HAP-1 (cell line): ENCODE measurements around the gene CHMP3.
"Not testable (repeated sequence)": the region's sequence is repeated elsewhere in the genome, so short reads cannot be mapped to it uniquely, and the experiment has no call there.

Experiments
- DNase-seq, 2 experiments: peaks; one replicate each; pipeline ENCODE4 v3.0.0-alpha.2; 2016 to 2020; ENCODE audit warnings: low spot score in 2 of 2
- H3K27me3 ChIP-seq: fragments of 250-450 bp; sonication (Bioruptor Pico); 2 replicates; pipeline ENCODE4 v1.5.1; 2020; ENCODE audit warnings: low read depth, mild to moderate bottlenecking, moderate library complexity
- H3K36me3 ChIP-seq: fragments of 250-450 bp; sonication (Bioruptor Pico); replicated peaks from 2 replicates; pipeline ENCODE4 v1.5.1; 2020; ENCODE audit warnings: mild to moderate bottlenecking
- H3K4me1 ChIP-seq: fragments of 250-450 bp; sonication (Bioruptor Pico); 2 replicates; pipeline ENCODE4 v1.5.1; 2020; ENCODE audit warnings: mild to moderate bottlenecking
- H3K4me3 ChIP-seq: fragments of 250-450 bp; sonication (Bioruptor Pico); 2 replicates; pipeline ENCODE4 v1.5.1; 2020; ENCODE audit warnings: mild to moderate bottlenecking, moderate library complexity
- H3K9me3 ChIP-seq: fragments of 250-450 bp; sonication (Bioruptor Pico); 2 replicates; pipeline ENCODE4 v1.5.1; 2020; ENCODE audit warnings: mild to moderate bottlenecking, moderate library complexity
- in situ Hi-C: fragments of 300-500 bp; cut with MboI; formaldehyde crosslinking; loops from 3 replicates; pipeline ENCODE4 v1.14.3; 2020; ENCODE audit warnings: low sequenced_read_pairs, inconsistent platforms, mixed read lengths

Gene CHMP3

DNA sequence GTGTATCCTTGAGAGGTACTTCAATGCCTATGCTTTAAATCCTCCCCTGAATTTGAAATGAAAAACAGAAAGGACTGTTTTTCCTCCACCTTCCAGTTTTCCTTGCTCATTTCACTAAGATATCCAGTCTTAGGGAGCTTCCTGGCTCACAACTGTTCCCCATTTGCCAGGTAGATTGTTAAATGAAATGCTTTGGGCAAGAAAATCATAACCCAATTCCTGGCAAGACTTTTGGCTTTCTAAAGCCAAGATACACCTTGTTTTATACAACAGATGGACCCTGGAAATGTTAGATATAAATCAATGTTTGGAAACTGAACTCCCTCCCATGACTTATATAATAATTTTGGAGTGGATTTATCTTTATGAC lies 3.6 kb upstream of the CHMP3 start:
- H3K27me3 ChIP-seq: no peaks in the 10 kb centered on the region
- in situ Hi-C loops: no loop called here
- H3K36me3 ChIP-seq: no peaks in the 10 kb centered on the region
- no peak for DNase-seq
- H3K4me1 ChIP-seq: peaks cover 8% of the 10 kb centered on the region
- no peak overlapping the region for H3K4me3 ChIP-seq
- no peaks in the 10 kb centered on the region for H3K9me3 ChIP-seq

DNA sequence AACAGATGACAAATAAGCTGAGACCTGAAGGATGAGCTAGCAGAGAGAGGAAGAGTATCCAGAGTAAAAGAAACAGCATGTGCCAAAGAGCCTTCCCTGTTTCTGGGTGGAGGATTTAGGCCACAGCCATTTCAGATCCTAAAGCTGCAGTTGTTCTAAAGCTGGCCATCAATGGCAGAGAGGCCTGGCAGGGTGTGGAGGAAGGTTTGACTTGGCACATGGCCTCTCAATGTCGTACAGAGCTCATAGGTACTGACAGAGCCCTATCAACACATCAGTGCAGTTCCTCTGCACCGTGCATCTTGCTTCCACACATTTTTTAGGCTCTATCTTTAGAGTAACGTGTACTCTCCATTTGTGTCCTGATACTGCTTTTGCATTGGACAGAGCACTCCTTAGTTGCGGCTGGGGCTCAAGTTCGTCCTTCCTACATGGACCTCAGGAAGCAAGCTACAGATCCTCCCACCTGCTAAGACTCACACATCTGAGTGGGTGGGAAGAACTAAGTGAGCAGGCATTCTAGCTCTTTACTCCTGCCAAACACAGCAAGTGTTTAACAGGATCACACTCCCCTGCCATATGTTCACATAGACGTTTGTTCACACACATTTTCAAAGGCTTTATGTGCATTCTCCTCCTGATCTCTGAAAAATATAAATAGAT lies 3.0 kb upstream of the CHMP3 start:
- no peak overlapping the region for H3K4me3 ChIP-seq
- in situ Hi-C loops: no loop called here

GRCh38 chr2:86563650-86564061 lies 413 bp upstream of the CHMP3 start:
- H3K9me3 ChIP-seq: no peaks in the 10 kb centered on the region
- in situ Hi-C loops: no loop called here
- no peaks in the 10 kb centered on the region for H3K27me3 ChIP-seq
- peaks cover 11% of the 10 kb centered on the region for H3K4me1 ChIP-seq
- no peaks in the 10 kb centered on the region for H3K36me3 ChIP-seq
- H3K4me3 ChIP-seq: peak overlapping the region; percentile 77
- no peak for DNase-seq

More for the DNA sequence above, 3.0 kb upstream of the CHMP3 start:
- H3K27me3 ChIP-seq: no peaks in the 10 kb centered on the region
- H3K4me1 ChIP-seq: peaks cover 11% of the 10 kb centered on the region
- DNase-seq: no peak
- H3K36me3 ChIP-seq: no peaks in the 10 kb centered on the region
- no peaks in the 10 kb centered on the region for H3K9me3 ChIP-seq

GRCh38 chr2:86562485-86562921 lies 740 bp downstream of the CHMP3 start:
- in situ Hi-C loops: no loop called here
- Histone ChIP-seq H3K36me3 (no peaks in the 10 kb centered on the region), H3K4me3 (peak overlapping the region; percentile 77), H3K9me3 (no peaks in the 10 kb centered on the region), H3K4me1 (peaks cover 11% of the 10 kb centered on the region), H3K27me3 (no peaks in the 10 kb centered on the region)
- no peak for DNase-seq

- Histone ChIP-seq H3K27me3 (no peaks in the 10 kb centered on the region), H3K9me3 (no peaks in the 10 kb centered on the region; the same call in 1 of the 2 replicates), H3K4me3 (no peak overlapping the region), H3K4me1 (peaks cover 12% of the 10 kb centered on the region), H3K36me3 (no peaks in the 10 kb centered on the region)
- in situ Hi-C loops: no loop called here
- DNase-seq: no peak
These were observed 5.4 kb downstream of the CHMP3 start for GRCh38 chr2:86557836-86558235.

DNA sequence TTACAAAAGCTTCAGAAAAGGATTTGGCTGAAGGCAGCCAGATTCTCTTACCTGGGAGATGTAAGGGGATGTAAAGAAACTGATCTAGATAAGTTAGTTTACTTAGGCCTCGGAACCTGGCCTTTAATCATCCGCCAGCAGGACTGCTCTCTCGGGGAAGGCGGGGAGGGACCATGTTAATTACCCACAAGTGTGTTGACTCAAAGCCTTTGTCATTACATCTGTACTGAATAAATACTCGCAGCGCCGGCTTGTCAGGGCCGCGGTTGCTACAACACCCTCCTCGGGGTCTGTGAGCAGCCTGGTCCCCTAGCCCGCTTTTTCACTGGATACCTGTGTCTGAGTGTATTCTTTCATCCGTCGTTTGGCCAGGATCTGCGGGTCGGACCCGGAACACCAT lies 6.7 kb downstream of the CHMP3 start:
- Histone ChIP-seq H3K4me3 (no peak overlapping the region), H3K4me1 (peaks cover 6% of the 10 kb centered on the region), H3K9me3 (peaks cover 5% of the 10 kb centered on the region; the same call in 1 of the 2 replicates), H3K36me3 (no peaks in the 10 kb centered on the region), H3K27me3 (no peaks in the 10 kb centered on the region)
- in situ Hi-C loops: no loop called here
- peak in 1 of 2 experiments; percentile 32 for DNase-seq

- H3K9me3 ChIP-seq: peaks cover 12% of the 10 kb centered on the region; the same call in 1 of the 2 replicates
- in situ Hi-C loops: no loop called here
- no peaks in the 10 kb centered on the region for H3K36me3 ChIP-seq
These were observed 10.4 kb downstream of the CHMP3 start for GRCh38 chr2:86552889-86553288.

DNA sequence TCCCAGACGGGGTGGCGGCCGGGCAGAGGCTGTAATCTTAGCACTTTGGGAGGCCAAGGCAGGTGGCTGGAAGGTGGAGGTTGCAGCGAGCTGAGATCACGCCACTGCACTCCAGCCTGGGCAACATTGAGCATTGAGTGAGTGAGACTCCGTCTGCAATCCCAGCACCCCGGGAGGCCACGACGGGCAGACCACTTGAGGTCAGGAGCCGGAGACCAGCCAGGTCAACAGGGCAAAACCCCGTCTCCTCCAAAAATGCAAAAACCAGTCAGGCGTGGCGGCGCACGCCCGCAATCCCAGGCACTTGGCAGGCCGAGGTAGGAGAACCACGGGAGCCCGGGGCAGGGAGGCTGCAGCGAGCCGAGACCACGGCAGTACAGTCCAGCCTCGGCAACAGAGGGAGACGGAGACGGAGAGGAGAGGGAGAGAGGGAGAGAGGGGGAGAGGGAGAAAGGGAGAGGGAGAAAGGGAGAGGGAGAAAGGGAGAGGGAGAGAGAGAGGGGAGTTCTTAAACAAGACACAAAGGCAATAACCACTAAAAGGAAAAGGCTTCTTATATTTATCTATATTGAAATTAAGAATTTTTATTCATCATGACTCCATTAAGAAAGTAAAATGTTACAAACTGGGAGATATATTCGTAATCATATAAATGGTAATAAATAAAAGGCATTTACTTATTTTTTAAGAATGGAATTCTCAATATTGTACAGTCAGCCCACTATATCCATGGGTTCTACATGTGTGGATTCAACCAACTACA lies 13.1 kb downstream of the CHMP3 start:
- H3K27me3 ChIP-seq, H3K4me1 ChIP-seq, H3K4me3 ChIP-seq, H3K36me3 ChIP-seq, DNase-seq, in situ Hi-C loops: not testable (repeated sequence)
- peaks cover 18% of the 10 kb centered on the region; the same call in 1 of the 2 replicates for H3K9me3 ChIP-seq

More at GRCh38 chr2:86552889-86553288, 10.4 kb downstream of the CHMP3 start:
- no peak for DNase-seq
- Histone ChIP-seq H3K27me3 (no peaks in the 10 kb centered on the region), H3K4me3 (no peak overlapping the region), H3K4me1 (peaks cover 5% of the 10 kb centered on the region; the same call in 1 of the 2 replicates)

- in situ Hi-C loops, H3K36me3 ChIP-seq, H3K4me1 ChIP-seq, H3K4me3 ChIP-seq, H3K27me3 ChIP-seq, DNase-seq: not testable (repeated sequence)
- H3K9me3 ChIP-seq: peaks cover 18% of the 10 kb centered on the region; the same call in 1 of the 2 replicates
These were observed 13.8 kb downstream of the CHMP3 start for GRCh38 chr2:86549440-86549839.

DNA sequence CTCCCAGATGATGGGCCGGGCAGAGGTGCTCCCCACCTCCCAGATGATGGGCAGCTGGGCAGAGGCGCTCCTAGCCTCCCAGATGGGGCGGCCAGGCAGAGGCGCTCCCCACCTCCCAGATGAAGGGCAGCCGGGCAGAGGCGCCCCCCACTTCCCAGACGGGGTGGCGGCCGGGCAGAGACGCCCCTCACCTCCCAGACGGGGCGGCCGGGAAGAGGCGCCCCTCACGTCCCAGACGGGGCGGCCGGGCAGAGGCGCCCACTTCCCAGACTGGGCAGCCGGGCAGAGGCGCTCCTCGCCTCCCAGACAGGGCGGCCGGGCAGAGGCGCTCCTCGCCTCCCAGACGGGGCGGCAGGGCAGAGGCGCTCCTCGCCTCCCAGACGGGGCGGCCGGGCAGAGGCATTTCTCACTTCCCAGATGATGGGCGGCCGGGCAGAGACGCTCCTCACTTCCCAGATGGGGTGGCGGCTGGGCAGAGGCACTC lies 14.3 kb downstream of the CHMP3 start:
- in situ Hi-C loops, H3K4me1 ChIP-seq, H3K27me3 ChIP-seq, H3K36me3 ChIP-seq, DNase-seq, H3K4me3 ChIP-seq: not testable (repeated sequence)
- H3K9me3 ChIP-seq: peaks cover 18% of the 10 kb centered on the region; the same call in 1 of the 2 replicates

GRCh38 chr2:86548165-86548912 lies 14.9 kb downstream of the CHMP3 start:
- in situ Hi-C loops, DNase-seq, H3K4me1 ChIP-seq, H3K27me3 ChIP-seq, H3K4me3 ChIP-seq, H3K36me3 ChIP-seq: not testable (repeated sequence)
- H3K9me3 ChIP-seq: peaks cover 21% of the 10 kb centered on the region

- H3K4me3 ChIP-seq, in situ Hi-C loops, H3K4me1 ChIP-seq, H3K36me3 ChIP-seq, H3K27me3 ChIP-seq, DNase-seq: not testable (repeated sequence)
- peaks cover 13% of the 10 kb centered on the region for H3K9me3 ChIP-seq
These were observed 17.8 kb downstream of the CHMP3 start for GRCh38 chr2:86545296-86545924.

GRCh38 chr2:86544278-86545099 lies 18.8 kb downstream of the CHMP3 start:
- H3K9me3 ChIP-seq, H3K4me3 ChIP-seq, DNase-seq, in situ Hi-C loops, H3K27me3 ChIP-seq, H3K4me1 ChIP-seq, H3K36me3 ChIP-seq: not testable (repeated sequence)
